Uterus (tissue), 4 donors: Measurements from ENCODE around the gene PTPRZ1. TPM values are rescaled to one million over a fixed set of nuclear protein-coding genes. Genes with fewer than 3 reads are reported as not detected.

ENCODE experiments used
- small RNA-seq: library from RNA; depleted of rRNA; stranded (forward); fragments of <200 nt; gene quantifications from one replicate; pipeline ENCODE3, GENCODE V24; 2016
- total RNA-seq, 4 donors: library from RNA; depleted of rRNA in 3 of 4; stranded (reverse); fragments of >200 nt in 3 of 4; gene quantifications; one replicate each; pipeline versions ENCODE4 v1.1.0 to v1.2.4, GENCODE V29; 2014 to 2023
- donor health status: DM: yes; HTN: yes; CAD: no.

PTPRZ1 gene
- total RNA-seq, 4 donors from 2014 or later, result 0.76 to 9.1 TPM; not detected in 2

Small RNA genes within 50 kb of the gene (small RNA-seq; reads per million reads assigned to genes)
- gene RNU7-154P, result not detected
